ENCODE measurements around the gene DENND1A. TPM values are rescaled to one million over a fixed set of nuclear protein-coding genes. Genes with fewer than 3 reads are reported as not detected.

Gene DENND1A
- total RNA-seq, 1 donor from 2014 or later = 25.2 TPM

- H3K9me3 Mint-ChIP-seq = no peaks in the 10 kb centered on the region
- DNase-seq = no peak
- intact Hi-C loops (cut with micrococcal nuclease) = no loop called here
- ChIA-PET POLR2A (no interaction called here), CTCF (no interaction called here)
- H3K36me3 Mint-ChIP-seq (ENCODE audit: low read depth) = peaks cover 5% of the 10 kb centered on the region
- H3K27ac Mint-ChIP-seq = no peak overlapping the region
- ATAC-seq (ENCODE audit: low read depth) = no peak
- TF ChIP-seq CTCF (IDR thresholded peaks at IDR 0.05) = no peak
- H3K4me1 Mint-ChIP-seq = peaks cover 10% of the 10 kb centered on the region
- H3K27me3 Mint-ChIP-seq = no peaks in the 10 kb centered on the region
- H3K4me3 Mint-ChIP-seq = no peak overlapping the region
Measured at GRCh38 chr9:123795336-123795735, 134.6 kb downstream of the DENND1A start.

DNA sequence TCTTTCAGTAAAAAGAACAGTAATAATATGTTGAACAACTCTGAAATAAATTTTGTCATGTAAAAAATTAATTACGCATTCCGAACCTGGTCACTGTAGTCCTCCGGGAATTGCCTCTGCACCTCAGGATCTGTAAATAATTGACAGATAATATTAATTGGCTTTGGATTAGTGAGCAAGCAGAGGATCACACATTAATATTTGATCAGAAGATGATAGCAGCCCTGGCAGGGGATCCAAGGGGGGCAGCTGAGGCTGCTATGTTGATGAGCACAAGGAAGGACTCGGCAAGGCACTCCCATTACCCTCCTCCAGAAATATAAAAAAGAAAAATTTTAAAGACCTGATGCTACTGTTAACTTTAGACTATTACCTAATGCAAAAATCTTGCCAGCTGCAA lies 137.4 kb downstream of the DENND1A start:
- ATAC-seq (ENCODE audit: low read depth) = no peak
- no peak for DNase-seq

GRCh38 chr9:123789554-123790292 lies 140.2 kb downstream of the DENND1A start:
- H3K36me3 Mint-ChIP-seq (ENCODE audit: low read depth) = peaks cover 5% of the 10 kb centered on the region
- no peak for TF ChIP-seq CTCF (IDR thresholded peaks at IDR 0.05)
- no peaks in the 10 kb centered on the region for H3K27me3 Mint-ChIP-seq
- ATAC-seq (ENCODE audit: low read depth) (no peak), DNase-seq (no peak)
- CTCF ChIA-PET = no interaction called here
- no peak overlapping the region for H3K27ac Mint-ChIP-seq
- POLR2A ChIA-PET = no interaction called here
- intact Hi-C loops (cut with micrococcal nuclease) = no loop called here
- H3K4me3 Mint-ChIP-seq = no peak overlapping the region
- H3K9me3 Mint-ChIP-seq = no peaks in the 10 kb centered on the region
- no peaks in the 10 kb centered on the region for H3K4me1 Mint-ChIP-seq

More for the DNA sequence above, 137.4 kb downstream of the DENND1A start:
- H3K4me3 Mint-ChIP-seq = no peak overlapping the region
- no peaks in the 10 kb centered on the region for H3K9me3 Mint-ChIP-seq
- no peaks in the 10 kb centered on the region for H3K27me3 Mint-ChIP-seq
- H3K4me1 Mint-ChIP-seq = peaks cover 7% of the 10 kb centered on the region
- intact Hi-C loops (cut with micrococcal nuclease) = no loop called here
- TF ChIP-seq CTCF (IDR thresholded peaks at IDR 0.05) = no peak
- CTCF ChIA-PET = no interaction called here
- H3K27ac Mint-ChIP-seq = no peak overlapping the region
- peaks cover 5% of the 10 kb centered on the region for H3K36me3 Mint-ChIP-seq (ENCODE audit: low read depth)
- POLR2A ChIA-PET = no interaction called here

DNA sequence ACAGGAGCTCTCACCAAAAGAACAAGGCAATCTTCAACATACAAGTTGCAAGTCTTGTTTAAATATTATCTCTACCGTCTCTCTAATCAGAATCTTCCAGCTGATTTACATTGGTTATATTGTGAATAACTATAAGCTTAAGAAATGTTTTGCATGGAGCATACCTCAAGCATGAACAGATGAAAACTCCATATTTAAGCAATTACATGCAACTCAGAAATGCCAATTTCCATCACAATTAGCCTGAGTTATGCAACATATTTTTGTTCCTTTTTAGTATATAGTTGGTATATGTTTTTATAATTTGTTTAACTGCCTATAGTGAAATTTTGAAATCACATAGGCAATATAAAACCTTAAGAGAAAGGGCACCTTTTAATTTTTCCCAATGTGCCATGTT lies 142.5 kb downstream of the DENND1A start:
- CTCF ChIA-PET = no interaction called here
- Mint-ChIP-seq H3K4me3 (no peak overlapping the region), H3K27ac (no peak overlapping the region), H3K4me1 (no peaks in the 10 kb centered on the region), H3K9me3 (no peaks in the 10 kb centered on the region), H3K36me3 (ENCODE audit: low read depth) (peaks cover 7% of the 10 kb centered on the region), H3K27me3 (no peaks in the 10 kb centered on the region)
- DNase-seq = no peak
- POLR2A ChIA-PET = no interaction called here
- intact Hi-C loops (cut with micrococcal nuclease) = no loop called here
- ATAC-seq (ENCODE audit: low read depth) = no peak
- TF ChIP-seq CTCF (IDR thresholded peaks at IDR 0.05) = no peak

GRCh38 chr9:123784518-123784917 lies 145.4 kb downstream of the DENND1A start:
- CTCF ChIA-PET = no interaction called here
- DNase-seq (no peak), ATAC-seq (ENCODE audit: low read depth) (no peak)
- H3K4me1 Mint-ChIP-seq = no peaks in the 10 kb centered on the region
- H3K4me3 Mint-ChIP-seq = no peak overlapping the region
- no peaks in the 10 kb centered on the region for H3K9me3 Mint-ChIP-seq
- intact Hi-C loops (cut with micrococcal nuclease) = no loop called here
- TF ChIP-seq CTCF (IDR thresholded peaks at IDR 0.05) = no peak
- no peak overlapping the region for H3K27ac Mint-ChIP-seq
- no peaks in the 10 kb centered on the region for H3K27me3 Mint-ChIP-seq
- peaks cover 2% of the 10 kb centered on the region for H3K36me3 Mint-ChIP-seq (ENCODE audit: low read depth)
- POLR2A ChIA-PET = no interaction called here

Measured in activated B cell treated with CpG ODN at 0.5 μM for 24 hours (primary cell).